A204.1 (cell line): ENCODE measurements around the gene CACNG1.

Experiments
- FAIRE-seq: peaks from 2 replicates; lab custom pipeline; 2012; peaks lifted over from hg19 to GRCh38; lab: Jason Lieb, UNC

Gene CACNG1, protein sequence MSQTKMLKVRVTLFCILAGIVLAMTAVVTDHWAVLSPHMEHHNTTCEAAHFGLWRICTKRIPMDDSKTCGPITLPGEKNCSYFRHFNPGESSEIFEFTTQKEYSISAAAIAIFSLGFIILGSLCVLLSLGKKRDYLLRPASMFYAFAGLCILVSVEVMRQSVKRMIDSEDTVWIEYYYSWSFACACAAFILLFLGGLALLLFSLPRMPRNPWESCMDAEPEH

GRCh38 chr17:67044016-67044772, at the start of gene CACNG1:
TSS of gene CACNG1 (plus strand) at chr17:67044554. CDS start at chr17:67044661, 107 bp downstream.
- no peak for FAIRE-seq

DNA sequence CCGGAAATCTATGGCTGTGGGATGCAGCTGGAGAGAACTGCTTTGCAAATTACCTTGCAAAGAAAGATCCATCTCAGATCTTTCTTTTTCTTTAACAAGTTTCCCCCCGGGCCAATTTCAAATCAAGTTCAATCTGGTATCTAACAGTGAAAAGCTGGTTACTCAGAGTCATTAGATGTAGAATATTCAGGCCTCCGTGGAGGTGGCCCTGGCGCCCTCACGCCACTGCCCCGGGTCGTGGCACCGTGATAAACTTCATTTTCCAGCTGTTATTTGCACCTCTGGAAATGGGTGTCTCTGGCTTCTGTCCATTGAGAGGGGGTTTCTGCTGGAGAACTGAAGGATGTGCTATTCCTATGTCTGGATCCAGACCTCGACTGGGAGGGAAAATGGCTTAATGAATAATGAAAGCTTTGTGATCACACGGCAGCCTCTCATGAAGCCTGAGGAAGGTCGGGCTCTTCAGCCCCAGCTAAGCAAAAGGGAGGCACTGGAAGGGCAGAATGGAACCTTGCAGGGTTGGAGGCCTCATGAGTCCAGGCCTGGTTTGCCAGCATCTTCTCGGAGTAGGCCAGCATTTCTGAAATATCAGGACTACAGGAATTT, 49.3 kb upstream of the CACNG1 start:
- FAIRE-seq = no peak

DNA sequence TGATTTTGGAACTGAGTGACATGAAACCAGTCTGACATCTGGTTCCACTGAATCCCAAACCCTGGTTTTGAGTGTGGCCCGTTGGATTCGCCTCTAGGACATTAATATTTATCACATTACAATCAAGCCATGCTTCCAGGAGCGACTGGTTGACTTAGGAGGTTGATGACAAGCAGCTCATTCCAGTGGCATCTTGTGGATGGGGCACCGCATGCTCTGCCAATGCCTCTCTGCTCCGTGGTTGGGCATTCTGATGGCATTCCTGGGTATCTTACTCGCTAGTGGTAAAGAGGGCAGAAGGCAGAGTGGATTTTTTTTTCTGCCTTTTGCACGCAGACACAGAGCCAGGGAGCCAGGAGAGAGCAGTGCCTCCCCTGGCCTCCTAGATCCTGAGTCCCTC, 48.4 kb upstream of the CACNG1 start:
- FAIRE-seq = no peak

- no peak for FAIRE-seq
Measured at GRCh38 chr17:66996926-66997325, 47.4 kb upstream of the CACNG1 start.

DNA sequence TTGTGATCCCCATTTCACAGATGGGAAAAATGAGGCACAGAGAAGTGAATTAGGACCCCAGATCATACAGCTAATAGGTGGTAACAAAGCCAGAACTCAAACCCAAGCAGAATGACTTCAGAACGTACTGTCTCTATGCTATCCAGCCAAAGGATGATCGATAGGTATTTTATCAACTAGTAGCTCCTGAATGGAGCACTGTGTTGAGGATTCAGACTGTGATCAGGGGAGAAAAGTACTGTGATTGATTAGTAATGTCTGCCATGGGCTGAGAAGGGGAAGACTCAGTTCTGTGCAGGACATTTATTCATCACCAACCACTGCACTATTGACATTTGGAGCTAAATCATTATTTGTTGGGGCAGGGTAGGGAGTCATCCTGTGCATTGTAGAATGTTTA, 41.1 kb upstream of the CACNG1 start:
- FAIRE-seq = no peak

GRCh38 chr17:67004181-67004580, 40.2 kb upstream of the CACNG1 start:
- FAIRE-seq = no peak

DNA sequence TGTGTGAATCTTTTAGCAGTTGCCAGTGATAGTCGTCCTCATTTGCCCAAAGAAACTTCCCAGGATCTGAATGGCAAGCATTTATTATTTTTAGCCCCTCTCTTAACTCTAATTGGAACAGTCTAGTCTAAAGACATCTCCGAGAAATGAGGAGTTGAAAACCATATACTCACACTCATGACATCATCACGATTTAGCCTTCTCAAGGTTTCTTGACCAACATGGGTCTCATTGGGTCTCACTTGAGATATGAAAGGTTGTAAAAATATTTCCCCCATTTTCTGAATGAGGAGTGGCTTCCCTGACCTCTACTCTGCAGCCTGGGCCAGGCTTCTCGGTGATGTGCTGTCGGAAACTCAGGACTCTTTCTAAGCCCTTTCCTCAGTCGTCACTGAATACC, 37.1 kb upstream of the CACNG1 start:
- no peak for FAIRE-seq

DNA sequence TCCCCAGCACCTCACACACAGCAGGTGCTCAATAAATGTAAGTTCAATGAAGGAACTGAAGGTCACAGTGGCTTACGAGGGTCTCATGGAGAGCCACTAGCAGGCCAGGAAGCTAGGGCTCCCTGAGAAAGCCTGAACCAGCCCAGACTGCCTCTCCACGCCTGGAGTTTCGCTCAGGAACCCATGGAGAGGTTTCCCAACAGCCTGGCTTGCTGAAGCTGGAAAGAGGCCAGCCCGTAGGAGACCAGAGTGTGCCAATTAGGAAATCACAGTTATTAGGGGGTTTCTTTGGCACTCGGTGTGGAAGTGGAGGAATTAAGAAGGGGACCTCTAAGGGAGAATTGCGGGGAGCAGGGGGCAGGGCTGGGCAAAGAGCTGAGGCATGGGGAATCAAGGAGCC, 36.3 kb upstream of the CACNG1 start:
- no peak for FAIRE-seq

DNA sequence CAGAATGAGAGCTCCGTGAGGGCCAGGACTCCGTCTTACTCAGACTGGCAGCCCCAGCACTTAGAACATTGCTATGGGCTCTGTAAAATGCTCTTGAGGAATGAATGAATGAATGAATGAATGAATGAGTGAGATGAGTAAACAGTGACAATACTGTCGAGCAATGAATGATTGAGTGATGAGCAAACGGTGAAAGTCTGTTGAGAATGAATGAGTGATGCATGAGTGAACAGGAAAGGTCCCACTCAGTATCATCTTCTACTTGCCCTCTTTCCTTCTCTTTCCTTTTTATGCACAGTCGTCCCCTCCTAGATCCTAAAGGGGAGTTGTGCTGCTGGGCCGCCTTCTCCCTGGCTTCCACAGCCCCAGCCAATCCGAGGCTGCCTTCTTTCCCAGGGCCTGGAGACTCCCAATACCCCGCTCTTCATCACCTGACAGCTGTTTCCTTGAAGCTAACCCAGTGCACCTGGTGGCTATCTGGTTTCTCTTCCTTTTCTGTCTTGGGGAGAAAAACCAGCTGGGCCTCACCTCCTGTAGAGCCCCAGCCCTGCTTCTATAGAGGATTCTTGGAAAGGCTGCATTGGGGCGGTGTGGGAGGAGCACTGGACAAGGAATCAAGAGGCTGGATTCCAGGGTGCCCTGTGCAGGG, 32.7 kb upstream of the CACNG1 start:
- no peak for FAIRE-seq

GRCh38 chr17:67013891-67014290, 30.5 kb upstream of the CACNG1 start:
- FAIRE-seq = no peak

DNA sequence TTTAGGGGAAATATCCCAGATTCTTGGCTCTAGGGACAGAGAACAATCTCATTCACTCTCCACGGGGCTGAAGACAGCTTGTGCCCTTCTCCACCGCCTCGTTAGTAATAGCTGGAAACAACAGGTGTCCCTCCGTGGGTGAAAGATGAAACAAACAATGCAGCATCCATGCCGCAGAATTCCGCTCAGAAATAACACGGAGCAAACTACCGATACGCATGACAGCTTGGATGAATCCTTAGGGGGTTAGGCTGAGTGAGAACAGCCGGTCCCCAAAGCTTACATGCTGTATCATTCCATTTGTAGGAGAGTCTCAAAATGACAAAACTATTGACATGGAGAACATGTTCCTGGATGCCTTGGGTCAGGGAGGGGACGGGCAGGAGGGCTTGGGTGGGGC, 29.4 kb upstream of the CACNG1 start:
- no peak for FAIRE-seq

DNA sequence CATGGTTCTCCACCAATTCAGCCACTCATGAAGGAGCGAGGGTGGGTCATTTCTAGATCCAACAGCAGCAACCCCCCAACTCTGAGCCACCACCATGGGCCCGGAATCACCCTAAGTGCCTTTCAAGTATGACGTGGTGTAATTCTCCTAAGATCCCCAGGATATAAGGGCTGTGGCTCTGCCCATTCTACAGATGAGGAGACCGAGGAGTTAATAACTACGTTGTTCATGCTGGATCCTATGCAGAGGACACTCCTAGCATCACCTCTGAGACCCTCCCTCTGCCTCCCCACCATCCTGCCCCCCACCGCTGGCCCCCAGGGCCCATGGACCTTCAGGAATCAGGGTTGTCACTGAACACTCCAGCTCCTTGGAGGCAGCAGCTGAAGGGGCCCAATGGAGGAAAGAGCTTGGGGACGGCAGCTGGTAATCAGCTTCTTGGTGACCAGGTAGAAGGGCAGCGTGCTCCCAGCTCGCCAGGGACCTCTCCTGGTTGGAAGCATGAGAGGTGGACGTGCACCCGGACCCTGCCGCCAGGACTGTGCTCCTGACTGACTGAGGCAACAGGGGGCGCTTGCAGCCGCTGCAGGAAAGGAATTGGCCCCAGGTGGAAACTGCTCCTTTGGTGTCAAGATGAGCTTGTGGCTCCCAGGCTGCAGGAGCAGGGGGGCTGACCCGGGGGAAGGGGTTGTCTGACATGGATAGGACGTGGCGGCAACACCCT, 28.2 kb upstream of the CACNG1 start:
- no peak for FAIRE-seq

GRCh38 chr17:67017910-67018309, 26.4 kb upstream of the CACNG1 start:
- no peak for FAIRE-seq

DNA sequence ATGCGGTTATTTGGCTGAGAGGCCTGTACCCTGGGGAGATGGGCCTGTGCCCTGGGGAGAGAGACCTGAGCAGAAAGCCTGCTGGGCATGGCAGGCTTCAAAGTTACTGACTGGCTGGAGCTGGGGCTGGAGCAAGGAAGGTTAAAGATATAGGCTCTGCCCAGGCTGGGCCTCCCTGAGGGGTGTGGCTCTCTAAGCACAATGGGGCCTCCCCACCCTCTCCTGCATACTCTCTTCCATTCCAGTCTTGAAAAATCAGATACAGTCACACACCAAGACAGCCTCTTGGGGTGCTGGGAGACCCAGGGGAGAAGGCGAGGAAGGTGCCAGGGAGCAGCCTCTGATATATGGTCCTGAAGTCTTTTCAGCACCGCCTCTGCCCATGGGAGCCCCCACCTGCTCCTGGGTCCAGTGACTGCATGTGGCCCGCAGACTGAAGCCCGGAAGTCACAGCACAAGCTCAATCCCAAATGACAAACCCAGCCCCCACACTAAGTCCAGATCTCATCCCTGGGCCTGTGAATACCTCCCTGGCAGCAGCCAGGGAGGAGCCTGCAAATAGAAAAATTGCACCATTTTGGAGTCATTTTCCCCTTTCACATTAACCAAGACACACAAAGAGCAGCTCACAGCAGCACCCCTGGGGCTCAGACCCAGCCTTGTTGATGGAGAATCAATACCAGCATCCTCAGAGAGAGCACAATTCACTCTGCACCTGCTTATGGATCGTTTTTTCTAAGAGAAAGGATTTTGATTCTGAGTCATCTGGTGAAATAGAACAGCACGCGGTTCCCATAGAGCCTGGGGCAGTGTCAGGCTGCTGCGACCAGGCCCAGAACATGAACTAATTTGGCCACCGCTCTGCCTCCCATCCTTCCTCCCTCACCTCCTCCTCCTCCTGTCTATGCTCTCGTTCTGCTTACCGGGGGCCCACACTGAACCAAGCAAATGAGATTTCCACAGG, 25.6 kb upstream of the CACNG1 start:
- FAIRE-seq = no peak

- FAIRE-seq = no peak
Measured at GRCh38 chr17:67019809-67020208, 24.5 kb upstream of the CACNG1 start.

DNA sequence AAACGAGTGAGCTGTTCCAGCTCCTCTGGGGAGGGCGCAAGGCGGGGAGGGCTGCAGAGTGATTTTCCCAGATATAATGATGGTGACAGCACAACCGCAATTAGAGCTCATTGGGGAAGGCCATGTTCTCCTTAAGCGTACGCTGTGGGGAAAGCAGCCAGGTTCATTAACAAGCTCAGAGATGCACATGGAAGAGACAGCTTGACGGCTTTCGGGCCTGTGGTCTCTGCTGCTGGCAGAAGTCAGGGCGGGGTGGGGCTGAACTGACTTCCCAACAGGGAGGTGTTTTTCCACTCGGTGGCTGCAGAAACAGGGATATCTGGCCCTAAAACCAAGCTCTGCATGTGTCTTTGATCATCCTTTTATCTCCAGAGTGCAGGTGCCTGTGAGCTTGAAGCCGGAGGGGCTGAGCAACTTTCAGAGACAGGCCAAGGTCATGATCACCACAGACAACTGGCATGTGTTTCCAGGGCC, 24.0 kb upstream of the CACNG1 start:
- FAIRE-seq = no peak

DNA sequence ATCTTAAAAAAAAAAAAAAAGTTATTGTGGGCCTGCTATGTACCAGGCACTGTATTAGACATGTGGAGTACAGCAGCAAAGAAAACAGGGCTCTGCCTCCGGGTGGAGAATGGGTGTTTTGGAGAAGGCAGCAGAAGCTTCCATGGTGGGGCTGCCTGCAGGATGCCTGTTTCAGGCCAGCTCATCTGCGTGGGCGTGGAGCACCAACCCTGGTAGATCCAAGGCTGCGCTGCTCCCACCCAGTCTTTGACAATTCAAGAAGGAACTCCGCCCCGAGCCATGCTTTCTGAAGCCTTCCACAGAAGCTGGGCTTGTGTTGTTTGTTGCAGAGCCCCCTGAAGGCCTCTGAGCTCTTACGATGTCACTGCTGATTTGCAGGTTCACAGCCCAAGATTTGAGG, 23.2 kb upstream of the CACNG1 start:
- no peak for FAIRE-seq

DNA sequence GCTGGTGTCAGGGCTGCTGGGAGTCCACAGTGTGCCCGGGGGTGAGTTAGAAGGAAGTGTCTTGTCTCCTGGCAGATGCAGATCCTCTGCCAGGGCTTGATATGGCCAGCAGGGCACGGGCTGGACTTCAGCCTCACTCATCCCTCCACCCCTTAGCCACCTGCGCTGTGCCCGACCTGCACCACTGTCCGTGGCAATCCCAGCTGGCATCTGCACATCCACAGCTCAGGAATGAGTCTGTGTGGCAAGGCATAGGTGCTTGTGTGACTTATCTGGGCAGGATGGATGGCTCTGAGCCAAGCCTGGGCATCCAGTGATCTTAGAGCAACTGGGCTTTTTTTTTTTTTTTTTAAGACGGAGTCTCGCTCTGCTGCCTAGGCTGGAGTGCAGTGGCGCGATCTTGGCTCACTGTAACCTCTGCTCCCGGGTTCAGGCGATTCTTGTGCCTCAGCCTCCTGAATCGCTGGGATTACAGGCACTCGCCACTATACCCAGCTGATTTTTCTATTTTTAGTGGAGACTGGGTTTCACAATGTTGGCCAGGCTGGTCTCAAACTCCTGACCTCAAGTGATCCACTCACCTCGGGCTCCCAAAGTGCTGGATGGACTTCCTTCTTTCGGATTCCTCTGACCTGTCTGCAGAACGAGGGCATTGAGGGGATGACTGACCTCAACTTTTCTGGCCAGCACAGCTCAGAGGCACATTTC, 22.5 kb upstream of the CACNG1 start:
- FAIRE-seq = no peak

GRCh38 chr17:67022451-67022810, 21.9 kb upstream of the CACNG1 start:
- no peak for FAIRE-seq

- no peak for FAIRE-seq
Measured at GRCh38 chr17:67024736-67025135, 19.6 kb upstream of the CACNG1 start.
